ENCODE results near the gene CCR2.
A peak's percentile ranks its signal among the peaks of the same experiment; 100 is the strongest.
"Not testable (repeated sequence)": the region's sequence is repeated elsewhere in the genome, so short reads cannot be mapped to it uniquely, and the experiment has no call there.

Gene CCR2

DNA sequence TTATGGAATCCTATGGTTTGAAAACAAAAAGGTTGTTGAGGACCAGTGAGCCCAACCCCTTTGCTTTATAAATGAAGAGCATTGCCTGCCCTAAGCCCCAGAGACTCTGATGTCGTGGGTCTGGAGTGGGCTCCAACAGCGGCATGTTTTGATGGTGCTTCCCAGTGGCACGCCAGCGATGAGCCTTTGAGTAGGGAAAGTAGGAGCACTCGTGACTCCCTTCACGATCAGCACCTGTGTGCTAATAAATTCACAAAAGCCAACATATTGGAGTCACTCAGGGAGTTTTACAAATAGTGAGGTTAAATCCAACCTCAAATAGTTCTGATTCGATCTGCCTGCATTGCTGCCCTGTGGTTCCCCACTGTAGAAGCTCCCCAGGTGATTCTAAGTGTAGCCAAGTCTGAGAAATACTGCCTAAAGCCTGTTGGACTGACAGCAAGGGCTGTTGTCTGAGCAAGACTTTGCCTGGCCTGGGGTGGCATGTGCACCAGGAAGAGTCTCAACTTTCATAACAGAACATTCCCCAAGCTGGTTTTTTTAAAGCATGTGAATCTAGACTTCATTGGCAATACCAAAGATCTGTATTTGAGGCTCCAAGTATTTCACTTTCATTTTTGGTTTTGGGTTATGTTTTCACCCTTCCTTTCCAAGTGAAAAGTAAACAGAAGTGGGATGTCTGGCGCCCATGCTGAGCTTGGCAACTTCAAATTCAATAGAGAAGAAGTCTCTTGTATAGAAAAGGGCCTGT lies 26.7 kb downstream of the CCR2 start:
- TF ChIP-seq, protein P1, sequence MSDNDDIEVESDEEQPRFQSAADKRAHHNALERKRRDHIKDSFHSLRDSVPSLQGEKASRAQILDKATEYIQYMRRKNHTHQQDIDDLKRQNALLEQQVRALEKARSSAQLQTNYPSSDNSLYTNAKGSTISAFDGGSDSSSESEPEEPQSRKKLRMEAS (IDR thresholded peaks at IDR 0.05; ENCODE audit: low read depth, low read length) = no peak
- TF ChIP-seq, protein P2, sequence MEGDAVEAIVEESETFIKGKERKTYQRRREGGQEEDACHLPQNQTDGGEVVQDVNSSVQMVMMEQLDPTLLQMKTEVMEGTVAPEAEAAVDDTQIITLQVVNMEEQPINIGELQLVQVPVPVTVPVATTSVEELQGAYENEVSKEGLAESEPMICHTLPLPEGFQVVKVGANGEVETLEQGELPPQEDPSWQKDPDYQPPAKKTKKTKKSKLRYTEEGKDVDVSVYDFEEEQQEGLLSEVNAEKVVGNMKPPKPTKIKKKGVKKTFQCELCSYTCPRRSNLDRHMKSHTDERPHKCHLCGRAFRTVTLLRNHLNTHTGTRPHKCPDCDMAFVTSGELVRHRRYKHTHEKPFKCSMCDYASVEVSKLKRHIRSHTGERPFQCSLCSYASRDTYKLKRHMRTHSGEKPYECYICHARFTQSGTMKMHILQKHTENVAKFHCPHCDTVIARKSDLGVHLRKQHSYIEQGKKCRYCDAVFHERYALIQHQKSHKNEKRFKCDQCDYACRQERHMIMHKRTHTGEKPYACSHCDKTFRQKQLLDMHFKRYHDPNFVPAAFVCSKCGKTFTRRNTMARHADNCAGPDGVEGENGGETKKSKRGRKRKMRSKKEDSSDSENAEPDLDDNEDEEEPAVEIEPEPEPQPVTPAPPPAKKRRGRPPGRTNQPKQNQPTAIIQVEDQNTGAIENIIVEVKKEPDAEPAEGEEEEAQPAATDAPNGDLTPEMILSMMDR (IDR thresholded peaks at IDR 0.05; ENCODE audit: low read depth, low read length) = no peak
- TF ChIP-seq MYC (IDR thresholded peaks at IDR 0.05; ENCODE audit: low read depth, low read length) (no peak), POLR2A (IDR thresholded peaks at IDR 0.05; ENCODE audit: extremely low read depth, insufficient read length) (no peak)
- H3K4me3 ChIP-seq (ENCODE audit: low read depth, low read length) = no peak overlapping the region
- no peak for DNase-seq (ENCODE audit: low read depth)

DNA sequence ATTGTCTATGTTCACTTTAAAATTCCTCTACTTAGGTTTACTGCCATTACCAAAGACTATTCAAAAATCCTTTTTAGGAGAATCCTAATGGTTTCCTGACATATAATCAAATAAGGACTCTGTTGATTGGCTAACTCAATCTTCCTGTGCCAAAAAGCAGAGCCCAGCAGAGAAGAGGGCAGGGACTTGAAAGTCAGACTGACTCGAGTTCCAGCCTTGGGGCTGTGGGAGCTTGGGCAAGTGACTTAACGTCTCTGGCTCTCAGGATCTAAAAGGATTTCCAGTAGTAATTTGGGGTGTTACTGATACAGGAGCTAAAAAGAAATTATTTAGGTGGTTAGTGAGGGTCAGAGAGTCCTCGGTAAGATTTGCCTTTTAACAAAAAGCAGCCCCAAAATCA lies 27.7 kb downstream of the CCR2 start:
- no peak for TF ChIP-seq POLR2A (IDR thresholded peaks at IDR 0.05; ENCODE audit: extremely low read depth, insufficient read length)
- TF ChIP-seq MYC (IDR thresholded peaks at IDR 0.05; ENCODE audit: low read depth, low read length) = no peak
- TF ChIP-seq, protein P2 (IDR thresholded peaks at IDR 0.05; ENCODE audit: low read depth, low read length) = no peak
- TF ChIP-seq, protein P1 (IDR thresholded peaks at IDR 0.05; ENCODE audit: low read depth, low read length) = no peak
- H3K4me3 ChIP-seq (ENCODE audit: low read depth, low read length) = no peak overlapping the region

DNA sequence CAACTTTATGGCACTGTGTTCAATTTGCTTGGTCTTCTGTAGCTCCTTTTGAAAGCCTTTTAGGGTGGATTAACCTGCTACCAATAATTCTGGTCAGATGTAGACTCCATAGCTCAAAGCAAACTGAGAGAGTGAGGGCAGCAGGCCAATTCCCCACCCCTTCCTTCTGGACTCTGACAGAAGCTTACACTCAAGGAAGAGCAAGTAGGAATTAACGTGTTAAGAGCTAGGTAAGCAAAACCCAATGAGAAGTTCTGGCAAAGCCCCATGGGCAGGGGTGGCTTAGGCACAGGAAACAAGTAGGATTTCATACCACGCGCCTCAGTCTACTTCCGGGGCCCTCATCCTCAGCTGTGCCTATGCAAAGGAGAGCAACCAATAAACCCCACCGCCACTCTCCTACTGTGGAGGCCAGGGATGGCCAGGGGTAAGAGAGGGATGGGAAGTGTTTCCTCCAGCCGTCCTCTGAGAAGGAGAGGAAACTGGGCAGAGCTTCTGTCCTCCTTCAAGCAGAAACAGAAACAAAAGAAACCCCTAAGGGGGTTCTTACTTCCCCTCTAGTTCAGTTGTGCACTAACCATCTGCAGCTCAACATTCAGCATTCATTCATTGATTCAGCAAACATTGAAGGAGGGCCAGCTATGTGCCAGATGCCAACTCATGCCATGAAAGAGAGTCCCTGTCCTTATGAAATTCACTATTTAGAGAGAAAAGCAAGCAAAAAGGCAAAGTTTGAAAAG lies 29.5 kb downstream of the CCR2 start:
- TF ChIP-seq, protein P2 (IDR thresholded peaks at IDR 0.05; ENCODE audit: low read depth, low read length) = no peak
- TF ChIP-seq, protein P1 (IDR thresholded peaks at IDR 0.05; ENCODE audit: low read depth, low read length) = no peak
- TF ChIP-seq MYC (IDR thresholded peaks at IDR 0.05; ENCODE audit: low read depth, low read length) (no peak), POLR2A (IDR thresholded peaks at IDR 0.05; ENCODE audit: extremely low read depth, insufficient read length) (no peak)
- H3K4me3 ChIP-seq (ENCODE audit: low read depth, low read length) = no peak overlapping the region
- DNase-seq (ENCODE audit: low read depth) = no peak

More for the DNA sequence above, 27.7 kb downstream of the CCR2 start:
- no peak for DNase-seq (ENCODE audit: low read depth)

DNA sequence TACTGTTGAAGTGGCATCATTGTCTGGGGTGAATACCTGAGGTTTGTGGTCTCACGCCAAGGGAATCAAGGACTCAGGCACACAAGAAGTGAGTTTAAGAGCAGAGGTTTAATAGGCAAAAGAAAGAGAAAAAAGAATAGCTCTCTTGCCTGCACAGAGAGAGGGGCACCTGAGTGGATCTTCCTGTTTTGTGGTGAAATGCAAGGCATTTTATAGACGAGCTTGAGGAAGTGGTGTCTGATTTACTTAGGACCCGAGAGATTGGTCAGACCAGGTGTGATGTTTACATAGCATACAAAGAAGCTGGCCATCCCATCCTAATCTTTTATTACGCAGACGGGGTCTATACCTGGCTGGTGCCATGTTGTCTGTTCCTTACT lies 30.0 kb downstream of the CCR2 start:
- TF ChIP-seq, protein P2 (IDR thresholded peaks at IDR 0.05; ENCODE audit: low read depth, low read length) = no peak
- DNase-seq (ENCODE audit: low read depth) = peak; percentile 46
- H3K4me3 ChIP-seq (ENCODE audit: low read depth, low read length) = no peak overlapping the region

DNA sequence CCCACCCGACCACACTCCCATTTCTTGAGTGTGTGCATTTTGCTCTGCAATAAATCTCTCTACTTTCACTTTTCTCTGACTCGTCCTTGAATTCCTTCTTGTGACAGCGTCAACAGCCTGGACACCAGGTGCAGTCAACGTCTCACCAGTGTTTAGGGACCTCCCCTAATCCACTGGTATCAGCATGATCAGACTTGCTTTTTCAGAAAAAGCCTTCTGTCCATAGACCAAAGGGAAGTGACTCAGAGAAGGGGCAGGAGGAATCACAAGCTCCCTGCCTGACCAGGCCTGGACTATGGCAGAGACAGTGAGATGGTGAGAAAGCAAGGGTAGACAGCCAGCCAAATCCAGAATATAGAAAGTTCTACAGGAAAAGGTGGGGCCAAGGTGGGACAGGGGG lies 32.3 kb downstream of the CCR2 start:
- H3K4me3 ChIP-seq (ENCODE audit: low read depth, low read length) = no peak overlapping the region
- peak; percentile 78 for DNase-seq (ENCODE audit: low read depth)
- TF ChIP-seq, protein P1 (IDR thresholded peaks at IDR 0.05; ENCODE audit: low read depth, low read length) = no peak

DNA sequence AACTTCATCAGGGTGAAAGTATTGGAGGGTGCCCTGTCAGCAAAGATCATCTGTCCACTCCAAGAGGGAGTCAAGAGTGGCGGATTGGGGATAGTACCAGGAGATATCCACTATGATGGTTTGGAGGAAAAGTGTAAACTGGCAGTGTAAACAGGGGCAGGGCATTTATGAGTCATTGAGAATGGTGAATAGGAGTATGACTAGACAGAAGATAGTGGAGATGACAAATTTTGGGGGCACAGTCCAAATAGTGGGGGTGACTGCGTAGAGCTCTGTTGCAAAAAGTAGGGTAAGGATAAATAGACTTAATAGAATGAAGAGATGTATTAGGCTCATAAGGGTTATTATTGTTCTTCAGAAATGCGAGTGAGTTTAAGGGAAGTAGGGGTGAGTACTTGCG lies 34.9 kb downstream of the CCR2 start:
- not testable (repeated sequence) for DNase-seq (ENCODE audit: low read depth); H3K4me3 ChIP-seq (ENCODE audit: low read depth, low read length)

DNA sequence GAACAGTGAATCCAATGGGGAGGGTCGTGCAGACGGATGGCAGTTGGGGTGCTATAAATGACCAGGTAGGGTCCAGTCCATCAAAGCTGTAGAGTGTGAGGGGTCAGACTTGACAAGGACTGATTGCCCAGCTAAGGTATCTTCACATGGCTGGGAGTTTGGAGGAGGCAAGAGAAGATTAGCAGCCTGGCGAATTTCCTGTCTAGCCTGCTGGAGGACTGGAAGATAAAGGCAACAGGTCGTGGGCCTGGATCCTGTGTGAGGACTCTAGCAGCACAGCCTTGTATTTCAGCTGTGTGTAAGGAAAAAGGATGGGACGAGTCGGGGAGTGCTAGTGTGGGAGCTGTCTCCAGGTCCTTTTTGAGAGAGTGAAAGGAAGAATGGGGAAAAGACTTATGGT lies 35.4 kb downstream of the CCR2 start:
- no peak overlapping the region for H3K4me3 ChIP-seq (ENCODE audit: low read depth, low read length)
- DNase-seq (ENCODE audit: low read depth) = no peak
- no peak for TF ChIP-seq POLR2A (IDR thresholded peaks at IDR 0.05; ENCODE audit: extremely low read depth, insufficient read length)
- no peak for TF ChIP-seq MYC (IDR thresholded peaks at IDR 0.05; ENCODE audit: low read depth, low read length)
- TF ChIP-seq, protein P2 (IDR thresholded peaks at IDR 0.05; ENCODE audit: low read depth, low read length) = no peak
- TF ChIP-seq, protein P1 (IDR thresholded peaks at IDR 0.05; ENCODE audit: low read depth, low read length) = no peak

DNA sequence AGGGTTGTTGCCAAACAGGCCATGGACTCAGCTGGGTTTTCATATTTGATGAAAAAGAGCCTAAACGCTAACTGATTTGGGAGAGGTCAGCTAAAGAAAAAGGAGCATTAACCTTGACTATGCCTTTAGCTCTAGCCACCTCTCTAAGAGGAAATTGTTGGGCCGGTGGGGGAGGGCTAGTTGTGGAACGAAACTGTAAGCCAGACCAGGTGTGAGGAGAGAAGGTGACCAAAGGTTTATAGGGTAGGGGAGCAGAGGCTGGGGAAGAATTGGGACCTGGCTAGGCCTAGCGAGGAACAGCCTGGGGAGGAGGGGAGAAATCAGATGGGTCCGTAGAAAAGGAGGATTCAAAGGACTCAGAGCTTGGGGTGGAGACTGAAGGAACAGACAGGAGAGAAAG lies 37.6 kb downstream of the CCR2 start:
- not testable (repeated sequence) for DNase-seq (ENCODE audit: low read depth); H3K4me3 ChIP-seq (ENCODE audit: low read depth, low read length)
